Activated CD8-positive, alpha-beta memory T cell treated with anti-CD3 and anti-CD28 coated beads, Interleukin-2, amount 50 U/mL, for 1 hour (primary cell): ENCODE data around the gene SLC30A9.

Experiments used
- DNase-seq: peaks from one replicate; pipeline ENCODE4 v3.0.0-alpha.2; 2020; ENCODE audit errors: extremely low read depth

The SLC30A9 gene

GRCh38 chr4:42136371-42136770 lies 146.0 kb downstream of the SLC30A9 start:
- no peak for DNase-seq
